Measurements from ENCODE around the gene FAM234B.
"Not testable (repeated sequence)": the region's sequence is repeated elsewhere in the genome, so short reads cannot be mapped to it uniquely, and the experiment has no call there.

Gene FAM234B

DNA sequence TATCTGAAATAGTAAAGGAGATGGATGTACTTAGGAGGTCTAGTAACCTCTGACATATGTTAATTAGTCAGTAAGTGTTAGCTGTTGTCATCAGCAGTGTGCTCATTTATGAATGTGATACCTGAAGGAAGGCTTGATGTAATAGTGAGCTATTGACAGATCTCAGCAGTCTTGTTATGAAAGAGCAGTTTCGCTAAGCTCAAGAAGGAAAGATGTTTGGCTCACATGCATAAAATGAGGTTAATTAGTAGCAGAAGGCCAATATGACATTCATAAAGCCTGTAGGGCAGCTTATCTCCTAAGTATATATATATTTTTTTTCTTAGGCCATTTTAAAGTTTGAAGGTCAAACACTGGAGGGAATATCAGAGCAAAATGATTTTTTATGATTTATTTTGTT, 2.8 kb downstream of the FAM234B start:
- POLR2A ChIA-PET (ENCODE audit: low non-redundant PET), result no interaction called here
- CTCF ChIA-PET, result interaction anchor here (0.7 kb wide), 1 partner anchor 840 kb away, joined by 3 read pairs; no protein-coding TSS in a partner anchor
- no peak overlapping the region for H3K27ac ChIP-seq
- no peak for DNase-seq (ENCODE audit: low spot score)
- TF ChIP-seq, protein P1, sequence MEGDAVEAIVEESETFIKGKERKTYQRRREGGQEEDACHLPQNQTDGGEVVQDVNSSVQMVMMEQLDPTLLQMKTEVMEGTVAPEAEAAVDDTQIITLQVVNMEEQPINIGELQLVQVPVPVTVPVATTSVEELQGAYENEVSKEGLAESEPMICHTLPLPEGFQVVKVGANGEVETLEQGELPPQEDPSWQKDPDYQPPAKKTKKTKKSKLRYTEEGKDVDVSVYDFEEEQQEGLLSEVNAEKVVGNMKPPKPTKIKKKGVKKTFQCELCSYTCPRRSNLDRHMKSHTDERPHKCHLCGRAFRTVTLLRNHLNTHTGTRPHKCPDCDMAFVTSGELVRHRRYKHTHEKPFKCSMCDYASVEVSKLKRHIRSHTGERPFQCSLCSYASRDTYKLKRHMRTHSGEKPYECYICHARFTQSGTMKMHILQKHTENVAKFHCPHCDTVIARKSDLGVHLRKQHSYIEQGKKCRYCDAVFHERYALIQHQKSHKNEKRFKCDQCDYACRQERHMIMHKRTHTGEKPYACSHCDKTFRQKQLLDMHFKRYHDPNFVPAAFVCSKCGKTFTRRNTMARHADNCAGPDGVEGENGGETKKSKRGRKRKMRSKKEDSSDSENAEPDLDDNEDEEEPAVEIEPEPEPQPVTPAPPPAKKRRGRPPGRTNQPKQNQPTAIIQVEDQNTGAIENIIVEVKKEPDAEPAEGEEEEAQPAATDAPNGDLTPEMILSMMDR (conservative IDR thresholded peaks at IDR 0.05; ENCODE audit: low read depth), result no peak

DNA sequence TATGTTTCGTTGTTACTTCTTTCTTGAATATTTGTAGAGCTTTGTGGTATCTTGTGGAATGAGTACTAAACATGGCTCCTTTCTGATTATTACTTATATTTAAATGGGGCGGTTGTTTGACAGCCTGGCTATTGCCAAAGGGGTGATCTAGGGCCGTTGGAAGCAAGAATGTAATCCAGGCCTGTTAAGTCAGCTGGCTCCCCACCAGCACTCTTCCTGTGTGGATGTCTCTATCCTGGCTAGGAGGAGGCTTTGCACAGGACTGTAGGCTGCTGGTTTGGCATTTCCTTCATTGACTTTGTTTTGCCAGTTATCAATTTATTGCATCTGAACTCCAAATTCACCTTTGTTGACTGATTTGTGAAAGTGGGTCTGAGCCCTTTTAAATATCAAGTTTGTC, 5.6 kb downstream of the FAM234B start:
- TF ChIP-seq, protein P1 (conservative IDR thresholded peaks at IDR 0.05; ENCODE audit: low read depth), result no peak

DNA sequence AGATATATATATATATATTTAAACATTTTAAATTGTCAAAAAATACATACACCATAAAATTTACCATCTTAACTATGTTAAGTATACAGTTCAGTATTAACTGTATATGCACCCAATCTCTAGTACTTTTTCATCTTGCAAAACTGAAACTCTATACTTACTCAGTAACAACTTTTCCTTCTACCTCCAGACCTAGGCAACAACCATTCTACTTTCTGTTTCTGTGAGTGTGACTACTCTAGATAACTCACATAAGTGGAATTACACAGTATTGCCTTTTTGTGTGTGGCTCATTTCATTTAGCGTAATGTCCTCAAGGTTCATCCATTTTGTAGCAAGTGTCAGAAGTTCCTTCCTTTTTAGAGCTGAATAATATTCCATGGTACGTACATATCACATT, 8.2 kb downstream of the FAM234B start:
- CTCF ChIA-PET, result interaction anchor here (1.1 kb wide), 1 partner anchor 12 kb away, joined by 3 read pairs; no protein-coding TSS in a partner anchor

More for the DNA sequence above, 5.6 kb downstream of the FAM234B start:
- DNase-seq (ENCODE audit: low spot score), result no peak
- no peak overlapping the region for H3K27ac ChIP-seq
- ChIA-PET CTCF (no interaction called here), POLR2A (ENCODE audit: low non-redundant PET) (no interaction called here)

DNA sequence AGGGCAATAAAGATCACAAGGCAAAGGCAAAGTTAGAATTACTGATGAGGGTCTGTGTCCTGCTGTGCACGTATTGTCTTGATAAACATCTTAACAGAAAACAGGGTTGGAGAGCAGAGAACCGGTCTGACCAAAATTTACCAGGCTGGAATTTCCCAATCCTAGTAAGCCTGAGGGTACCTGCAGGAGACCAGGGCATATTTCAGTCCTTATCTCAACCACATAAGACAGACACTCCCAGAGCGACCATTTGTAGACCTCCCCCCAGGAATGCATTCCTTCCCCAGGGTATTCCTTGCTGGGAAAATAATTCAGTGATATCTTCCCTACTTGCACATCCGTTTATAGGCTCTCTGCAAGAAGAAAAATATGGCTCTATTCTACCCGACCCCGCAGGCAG, 9.4 kb downstream of the FAM234B start:
- POLR2A ChIA-PET (ENCODE audit: low non-redundant PET); CTCF ChIA-PET; DNase-seq (ENCODE audit: low spot score); H3K27ac ChIP-seq: not testable (repeated sequence)

More for the DNA sequence above, 8.2 kb downstream of the FAM234B start:
- DNase-seq (ENCODE audit: low spot score), result no peak
- POLR2A ChIA-PET (ENCODE audit: low non-redundant PET), result no interaction called here
- TF ChIP-seq, protein P1 (conservative IDR thresholded peaks at IDR 0.05; ENCODE audit: low read depth), result no peak
- no peak overlapping the region for H3K27ac ChIP-seq

DNA sequence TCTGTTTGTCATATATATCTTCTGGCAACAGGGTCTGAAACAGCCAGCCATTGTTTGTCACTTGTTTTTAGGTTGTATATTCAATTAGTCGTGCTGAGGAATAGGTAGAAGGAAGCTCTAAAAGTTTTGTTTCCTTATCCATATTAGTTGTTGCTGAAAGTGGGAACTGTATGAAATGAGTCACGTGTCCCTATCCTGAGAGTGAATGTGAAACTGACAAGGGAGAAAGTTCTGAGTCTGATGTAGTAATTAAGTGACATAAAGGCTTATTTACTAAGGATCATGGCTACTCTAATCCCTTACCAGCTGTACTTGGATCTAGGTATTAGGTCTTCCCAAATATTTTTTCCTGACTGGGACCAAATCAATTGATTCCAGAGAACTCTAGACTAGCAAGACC, 16.4 kb downstream of the FAM234B start:
- CTCF ChIA-PET, result no interaction called here
- TF ChIP-seq, protein P1 (conservative IDR thresholded peaks at IDR 0.05; ENCODE audit: low read depth), result no peak
- H3K27ac ChIP-seq, result no peak overlapping the region
- DNase-seq (ENCODE audit: low spot score), result no peak
- POLR2A ChIA-PET (ENCODE audit: low non-redundant PET), result no interaction called here

DNA sequence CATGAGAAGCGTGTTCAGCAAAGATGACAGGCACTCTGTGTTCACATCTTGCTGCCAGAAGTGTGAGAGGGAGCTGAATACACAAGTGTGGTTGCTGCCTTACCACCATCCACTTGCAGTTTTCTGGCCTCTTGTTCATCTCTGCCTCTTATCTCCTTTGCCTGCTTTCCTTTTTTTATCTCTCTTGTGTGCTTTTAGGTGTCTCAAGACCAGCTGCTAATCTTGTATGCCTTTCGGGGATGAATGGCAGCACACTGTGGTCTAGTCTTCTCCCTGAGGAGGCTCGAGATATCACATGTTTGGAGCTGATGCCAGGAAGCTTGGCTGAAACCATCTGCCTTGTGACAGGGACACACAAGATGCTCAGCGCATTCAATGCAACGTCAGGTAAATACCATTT, 17.2 kb downstream of the FAM234B start:
- DNase-seq (ENCODE audit: low spot score), result no peak
- ChIA-PET POLR2A (ENCODE audit: low non-redundant PET) (no interaction called here), CTCF (no interaction called here)
- H3K27ac ChIP-seq, result no peak overlapping the region
- TF ChIP-seq, protein P1 (conservative IDR thresholded peaks at IDR 0.05; ENCODE audit: low read depth), result no peak

DNA sequence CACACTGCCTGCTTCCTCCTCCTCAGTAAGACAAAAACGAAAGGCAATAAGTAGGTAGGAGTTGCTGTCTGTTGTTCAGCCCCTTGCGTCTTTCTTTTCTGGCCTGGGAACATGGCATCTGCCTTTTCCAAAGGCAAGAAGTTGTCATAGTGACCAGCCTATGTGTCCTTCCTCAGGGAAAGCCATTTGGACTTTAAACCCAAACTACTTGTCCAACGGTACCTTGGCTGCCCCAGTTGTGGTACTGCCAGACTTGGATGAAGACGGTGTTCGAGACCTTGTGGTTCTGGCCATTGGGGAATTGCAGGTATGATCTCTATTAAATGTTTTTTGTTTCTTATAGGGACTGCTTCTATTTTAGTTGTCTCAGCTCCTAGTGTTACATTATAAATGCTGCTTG, 18.5 kb downstream of the FAM234B start:
- ChIA-PET POLR2A (ENCODE audit: low non-redundant PET) (no interaction called here), CTCF (no interaction called here)
- DNase-seq (ENCODE audit: low spot score), result no peak
- no peak overlapping the region for H3K27ac ChIP-seq
- TF ChIP-seq, protein P1 (conservative IDR thresholded peaks at IDR 0.05; ENCODE audit: low read depth), result no peak

Measured in RWPE1 (cell line).